ENCODE measurements around the gene PP2D1. TPM values are rescaled to one million over a fixed set of nuclear protein-coding genes. Genes with fewer than 3 reads are reported as not detected.
"Not testable (repeated sequence)": the region's sequence is repeated elsewhere in the genome, so short reads cannot be mapped to it uniquely, and the experiment has no call there.

The PP2D1 gene
- total and polyA plus RNA-seq, 4 donors = not detected

GRCh38 chr3:20054549-20054987 lies 42.5 kb upstream of the PP2D1 start:
- Histone ChIP-seq H3K36me3 (ENCODE audit: control insufficient read depth in 1 of 2, insufficient read depth in 2 of 2, low read length in 1 of 2) (no peaks in the 10 kb centered on the region), H3K9me3 (ENCODE audit: control insufficient read depth, low read length) (no peaks in the 10 kb centered on the region), H3K4me1 (ENCODE audit: control insufficient read depth in 1 of 2, insufficient read depth in 2 of 2, low read length in 2 of 2) (peaks cover 4% of the 10 kb centered on the region in 2 donors), H3K4me3 (ENCODE audit: low read length in 2 of 2) (no peak overlapping the region), H3K27ac (ENCODE audit: low read depth in 1 of 2, low read length in 2 of 2) (no peak overlapping the region), H3K27me3 (ENCODE audit: control insufficient read depth in 1 of 2, insufficient read depth in 2 of 2, low read length in 1 of 2) (no peaks in the 10 kb centered on the region)
- DNase-seq = no peak
- 55 to 70% methylated on average over 4 of the region's 4 CpGs for WGBS, 2 donors
- intact Hi-C loops (cut with DNase I) = no loop called here
- ATAC-seq (ENCODE audit: low FRiP score) = no peak

GRCh38 chr3:20052851-20053250 lies 40.8 kb upstream of the PP2D1 start:
- intact Hi-C loops (cut with DNase I) = no loop called here
- no peak for DNase-seq
- peaks cover 4 to 11% of the 10 kb centered on the region in 2 donors for H3K4me1 ChIP-seq (ENCODE audit: control insufficient read depth in 1 of 2, insufficient read depth in 2 of 2, low read length in 2 of 2)

GRCh38 chr3:20051123-20051806 lies 39.2 kb upstream of the PP2D1 start:
- WGBS, 2 donors = 93 to 97% methylated on average over 4 of the region's 4 CpGs
- Histone ChIP-seq H3K36me3 (ENCODE audit: control insufficient read depth in 1 of 2, insufficient read depth in 2 of 2, low read length in 1 of 2) (no peaks in the 10 kb centered on the region), H3K27ac (ENCODE audit: low read depth in 1 of 2, low read length in 2 of 2) (no peak overlapping the region), H3K4me3 (ENCODE audit: low read length in 2 of 2) (no peak overlapping the region), H3K4me1 (ENCODE audit: control insufficient read depth in 1 of 2, insufficient read depth in 2 of 2, low read length in 2 of 2) (peaks cover 2 to 6% of the 10 kb centered on the region in 2 donors), H3K27me3 (ENCODE audit: control insufficient read depth in 1 of 2, insufficient read depth in 2 of 2, low read length in 1 of 2) (no peaks in the 10 kb centered on the region), H3K9me3 (ENCODE audit: control insufficient read depth, low read length) (no peaks in the 10 kb centered on the region)
- ATAC-seq (ENCODE audit: low FRiP score) (no peak), DNase-seq (no peak)
- intact Hi-C loops (cut with DNase I) = no loop called here

More at GRCh38 chr3:20052851-20053250, 40.8 kb upstream of the PP2D1 start:
- Histone ChIP-seq H3K36me3 (ENCODE audit: control insufficient read depth in 1 of 2, insufficient read depth in 2 of 2, low read length in 1 of 2) (no peaks in the 10 kb centered on the region), H3K27ac (ENCODE audit: low read depth in 1 of 2, low read length in 2 of 2) (no peak overlapping the region), H3K9me3 (ENCODE audit: control insufficient read depth, low read length) (no peaks in the 10 kb centered on the region), H3K4me3 (ENCODE audit: low read length in 2 of 2) (no peak overlapping the region), H3K27me3 (ENCODE audit: control insufficient read depth in 1 of 2, insufficient read depth in 2 of 2, low read length in 1 of 2) (no peaks in the 10 kb centered on the region)
- 92 to 95% methylated on average over 7 of the region's 7 CpGs for WGBS, 2 donors
- no peak for ATAC-seq (ENCODE audit: low FRiP score)

GRCh38 chr3:20047976-20048883 lies 36.2 kb upstream of the PP2D1 start:
- Histone ChIP-seq H3K36me3 (ENCODE audit: control insufficient read depth in 1 of 2, insufficient read depth in 2 of 2, low read length in 1 of 2) (no peaks in the 10 kb centered on the region), H3K9me3 (ENCODE audit: control insufficient read depth, low read length) (no peaks in the 10 kb centered on the region), H3K27me3 (ENCODE audit: control insufficient read depth in 1 of 2, insufficient read depth in 2 of 2, low read length in 1 of 2) (no peaks in the 10 kb centered on the region), H3K4me3 (ENCODE audit: low read length in 2 of 2) (no peak overlapping the region), H3K27ac (ENCODE audit: low read depth in 1 of 2, low read length in 2 of 2) (no peak overlapping the region), H3K4me1 (ENCODE audit: control insufficient read depth in 1 of 2, insufficient read depth in 2 of 2, low read length in 2 of 2) (peaks cover 0 to 6% of the 10 kb centered on the region in 2 donors)
- intact Hi-C loops (cut with DNase I) = loop anchor here in 1 of 2 donors (10.0 kb wide), 1 partner anchor 163 kb away; no protein-coding TSS in a partner anchor
- DNase-seq = no peak
- ATAC-seq (ENCODE audit: low FRiP score) = no peak
- 16 to 19% methylated on average over 9 of the region's 9 CpGs for WGBS, 2 donors

GRCh38 chr3:20047341-20047779 lies 35.3 kb upstream of the PP2D1 start:
- no peaks in the 10 kb centered on the region for H3K27me3 ChIP-seq (ENCODE audit: control insufficient read depth in 1 of 2, insufficient read depth in 2 of 2, low read length in 1 of 2)
- DNase-seq (no peak), ATAC-seq (ENCODE audit: low FRiP score) (no peak)
- no peak overlapping the region for H3K4me3 ChIP-seq (ENCODE audit: low read length in 2 of 2)
- intact Hi-C loops (cut with DNase I) = loop anchor here in 1 of 2 donors (10.0 kb wide), 1 partner anchor 163 kb away; no protein-coding TSS in a partner anchor
- H3K4me1 ChIP-seq (ENCODE audit: control insufficient read depth in 1 of 2, insufficient read depth in 2 of 2, low read length in 2 of 2) = peaks cover 0 to 9% of the 10 kb centered on the region in 2 donors
- no peak overlapping the region for H3K27ac ChIP-seq (ENCODE audit: low read depth in 1 of 2, low read length in 2 of 2)
- 80% methylated on average over 7 of the region's 7 CpGs for WGBS, 2 donors
- H3K9me3 ChIP-seq (ENCODE audit: control insufficient read depth, low read length) = no peaks in the 10 kb centered on the region
- no peaks in the 10 kb centered on the region for H3K36me3 ChIP-seq (ENCODE audit: control insufficient read depth in 1 of 2, insufficient read depth in 2 of 2, low read length in 1 of 2)

DNA sequence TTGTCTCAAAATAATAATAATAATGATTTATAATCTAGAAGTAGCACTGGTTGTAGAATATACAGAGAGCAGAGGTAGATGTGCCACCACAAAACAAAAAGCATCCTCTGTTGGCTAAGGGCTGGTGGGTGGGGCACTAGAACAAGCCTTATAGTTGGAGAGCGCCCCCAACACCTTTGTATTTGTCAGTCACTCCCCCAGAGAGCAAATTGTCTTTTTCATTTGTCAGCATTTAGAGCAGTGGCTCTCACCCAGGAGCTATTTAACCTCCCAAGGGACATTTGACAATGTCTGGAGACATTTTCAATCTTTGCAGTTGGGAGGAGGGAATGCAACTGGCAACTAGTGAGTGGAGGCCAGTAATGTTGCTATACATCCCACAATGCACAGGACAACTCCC lies 34.5 kb upstream of the PP2D1 start:
- H3K9me3 ChIP-seq (ENCODE audit: control insufficient read depth, low read length) = no peaks in the 10 kb centered on the region
- H3K4me1 ChIP-seq (ENCODE audit: control insufficient read depth in 1 of 2, insufficient read depth in 2 of 2, low read length in 2 of 2) = peaks cover 0 to 9% of the 10 kb centered on the region in 2 donors
- intact Hi-C loops (cut with DNase I) = loop anchor here in 1 of 2 donors (10.0 kb wide), 1 partner anchor 162 kb away; no protein-coding TSS in a partner anchor
- no peak overlapping the region for H3K4me3 ChIP-seq (ENCODE audit: low read length in 2 of 2)
- WGBS, 2 donors = 95 to 100% methylated on average over 1 of the region's 1 CpG
- ATAC-seq (ENCODE audit: low FRiP score) = no peak
- no peak overlapping the region for H3K27ac ChIP-seq (ENCODE audit: low read depth in 1 of 2, low read length in 2 of 2)
- H3K27me3 ChIP-seq (ENCODE audit: control insufficient read depth in 1 of 2, insufficient read depth in 2 of 2, low read length in 1 of 2) = no peaks in the 10 kb centered on the region
- no peaks in the 10 kb centered on the region for H3K36me3 ChIP-seq (ENCODE audit: control insufficient read depth in 1 of 2, insufficient read depth in 2 of 2, low read length in 1 of 2)
- no peak for DNase-seq

DNA sequence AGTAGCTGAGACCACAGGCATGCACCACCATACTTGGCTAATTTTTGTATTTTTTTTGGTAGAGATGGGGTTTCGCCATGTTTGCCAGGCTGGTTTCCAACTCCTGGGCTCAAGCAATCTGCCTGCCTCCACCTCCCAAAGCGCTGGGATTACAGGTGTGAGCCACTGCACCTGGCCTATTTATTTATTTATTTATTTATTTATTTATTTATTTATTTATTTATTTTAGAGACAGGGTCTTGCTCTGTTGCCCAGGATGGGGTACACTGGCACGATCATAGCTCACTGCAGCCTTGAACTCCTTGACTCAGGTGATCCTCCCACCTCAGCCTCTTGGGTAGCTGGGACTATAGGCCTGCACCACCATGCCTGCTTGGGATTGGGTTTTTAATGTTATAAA lies 33.1 kb upstream of the PP2D1 start:
- H3K4me1 ChIP-seq (ENCODE audit: control insufficient read depth in 1 of 2, insufficient read depth in 2 of 2, low read length in 2 of 2); ATAC-seq (ENCODE audit: low FRiP score); H3K27ac ChIP-seq (ENCODE audit: low read depth in 1 of 2, low read length in 2 of 2); H3K9me3 ChIP-seq (ENCODE audit: control insufficient read depth, low read length); H3K27me3 ChIP-seq (ENCODE audit: control insufficient read depth in 1 of 2, insufficient read depth in 2 of 2, low read length in 1 of 2); DNase-seq; H3K36me3 ChIP-seq (ENCODE audit: control insufficient read depth in 1 of 2, insufficient read depth in 2 of 2, low read length in 1 of 2); H3K4me3 ChIP-seq (ENCODE audit: low read length in 2 of 2): not testable (repeated sequence)
- WGBS, 2 donors = 95% methylated on average over 3 of the region's 3 CpGs
- intact Hi-C loops (cut with DNase I) = loop anchor here in 1 of 2 donors (10.0 kb wide), 1 partner anchor 160 kb away; no protein-coding TSS in a partner anchor

GRCh38 chr3:20043825-20044224 lies 31.8 kb upstream of the PP2D1 start:
- Histone ChIP-seq H3K36me3 (ENCODE audit: control insufficient read depth in 1 of 2, insufficient read depth in 2 of 2, low read length in 1 of 2) (no peaks in the 10 kb centered on the region), H3K27ac (ENCODE audit: low read depth in 1 of 2, low read length in 2 of 2) (no peak overlapping the region), H3K4me3 (ENCODE audit: low read length in 2 of 2) (no peak overlapping the region), H3K27me3 (ENCODE audit: control insufficient read depth in 1 of 2, insufficient read depth in 2 of 2, low read length in 1 of 2) (no peaks in the 10 kb centered on the region), H3K4me1 (ENCODE audit: control insufficient read depth in 1 of 2, insufficient read depth in 2 of 2, low read length in 2 of 2) (peaks cover 0 to 9% of the 10 kb centered on the region in 2 donors), H3K9me3 (ENCODE audit: control insufficient read depth, low read length) (no peaks in the 10 kb centered on the region)
- 66 to 68% methylated on average over 4 of the region's 4 CpGs for WGBS, 2 donors
- no peak for DNase-seq
- no peak for ATAC-seq (ENCODE audit: low FRiP score)
- intact Hi-C loops (cut with DNase I) = loop anchor here in 1 of 2 donors (5.0 to 10.0 kb wide), 2 partner anchors 143 to 159 kb away; partner anchors contain the start of gene SGO1
